HepG2 (cell line): ENCODE measurements around the gene HEXIM1. TPM values are rescaled to one million over a fixed set of nuclear protein-coding genes. Genes with fewer than 3 reads are reported as not detected.

Source experiments
- ETV6 ChIP-seq: sonication (generic); formaldehyde crosslinking; conservative IDR thresholded peaks from 2 replicates; pipeline ENCODE4 v1.4.0; 2020; ENCODE audit warnings: missing genetic modification reagents
- GFI1 ChIP-seq: sonication (generic); formaldehyde crosslinking; IDR thresholded peaks from 2 replicates; pipeline ENCODE4 v1.5.0; 2020; ENCODE audit warnings: missing genetic modification reagents, mild to moderate bottlenecking, borderline replicate concordance
- HIVEP1 ChIP-seq: sonication (generic); formaldehyde crosslinking; IDR thresholded peaks from 2 replicates; pipeline ENCODE4 v1.4.0; 2020; ENCODE audit warnings: mild to moderate bottlenecking, missing genetic modification reagents
- KLF11 ChIP-seq: IDR thresholded peaks from 2 replicates; pipeline ENCODE4 v1.6.1; 2016; ENCODE audit warnings: missing compliant biosample characterization
- PHF20 ChIP-seq: sonication (generic); formaldehyde crosslinking; IDR thresholded peaks from 2 replicates; pipeline ENCODE4 v1.5.0; 2020; ENCODE audit warnings: mild to moderate bottlenecking, missing genetic modification reagents
- SETDB1 ChIP-seq: sonication (generic); formaldehyde crosslinking; IDR thresholded peaks from 2 replicates; pipeline ENCODE4 v1.5.1; 2020; ENCODE audit warnings: missing genetic modification reagents, mild to moderate bottlenecking, borderline replicate concordance
- SIN3B ChIP-seq: fragments of 150-350 bp; IDR thresholded peaks from 2 replicates; pipeline ENCODE4 v1.6.1; 2014; ENCODE audit warnings: low read length
- SIX1 ChIP-seq: sonication (generic); formaldehyde crosslinking; IDR thresholded peaks from 2 replicates; pipeline ENCODE4 v1.4.0; 2020; ENCODE audit warnings: missing genetic modification reagents, borderline replicate concordance
- SNAPC2 ChIP-seq: sonication (generic); formaldehyde crosslinking; IDR thresholded peaks from 2 replicates; pipeline ENCODE4 v1.8.1; 2022; ENCODE audit warnings: mild to moderate bottlenecking, missing genetic modification reagents
- TP53 ChIP-seq: sonication (generic); formaldehyde crosslinking; conservative IDR thresholded peaks from 2 replicates; pipeline ENCODE4 v1.4.0; 2020; ENCODE audit warnings: missing genetic modification reagents
- WIZ ChIP-seq: sonication (generic); formaldehyde crosslinking; IDR thresholded peaks from 2 replicates; pipeline ENCODE4 v1.5.1; 2020; ENCODE audit warnings: mild to moderate bottlenecking, missing genetic modification reagents
- ZNF136 ChIP-seq: sonication (generic); formaldehyde crosslinking; IDR thresholded peaks from 2 replicates; pipeline ENCODE4 v1.8.1; 2022; ENCODE audit warnings: low read depth, mild to moderate bottlenecking, moderate library complexity, missing genetic modification reagents
- ZNF230 ChIP-seq: sonication (generic); formaldehyde crosslinking; IDR thresholded peaks from 2 replicates; pipeline ENCODE4 v1.4.0; 2020; ENCODE audit warnings: mild to moderate bottlenecking, missing genetic modification reagents
- polyA plus RNA-seq, 8 experiments: library from polyadenylated mRNA; depleted of rRNA in 3 of 8; stranded (reverse) in 7 of 8; unstranded in 1 of 8; fragments of >200 nt; fragmentation: Illumina TruSeq in 4 of 8; extraction: Trizol in 4 of 8; gene quantifications; 2 replicates each; pipeline versions ENCODE4 v1.2.1 to v1.2.3, GENCODE V29; 2011 to 2016; ENCODE audit warnings: low read depth in 4 of 8, missing spikeins in 1 of 8, mixed read lengths in 1 of 8; ENCODE audit not compliant: insufficient read depth in 1 of 8
- total RNA-seq, 5 experiments: library from RNA; depleted of rRNA; stranded (reverse); fragments of >200 nt; fragmentation: Illumina TruSeq; extraction: Trizol; gene quantifications; 2 replicates each; pipeline ENCODE4 v1.2.3, GENCODE V29; 2016; ENCODE audit warnings: low read depth in 1 of 5
- TF ChIP-seq, protein P1 (sequence below): sonication (generic); formaldehyde crosslinking; IDR thresholded peaks from 2 replicates; pipeline ENCODE4 v1.5.0; 2020; ENCODE audit warnings: mild to moderate bottlenecking, missing genetic modification reagents, borderline replicate concordance
- TF ChIP-seq, protein P2 (sequence below): sonication (generic); formaldehyde crosslinking; IDR thresholded peaks from 2 replicates; pipeline ENCODE4 v1.4.0; 2020; ENCODE audit warnings: mild to moderate bottlenecking, missing genetic modification reagents
- TF ChIP-seq, protein P3 (sequence below): sonication (generic); formaldehyde crosslinking; IDR thresholded peaks from 2 replicates; pipeline ENCODE4 v1.5.0; 2020; ENCODE audit warnings: mild to moderate bottlenecking, missing genetic modification reagents, moderate library complexity
- TF ChIP-seq, protein P4 (sequence below): sonication (generic); formaldehyde crosslinking; IDR thresholded peaks from 2 replicates; pipeline ENCODE4 v1.4.0; 2020; ENCODE audit warnings: mild to moderate bottlenecking, missing genetic modification reagents

Gene HEXIM1
- total and polyA plus RNA-seq, 2 of the 13 experiments (the other 11 are each of a cell fraction or from before 2014, with no cell fraction given), result 10.5 to 16.6 TPM

DNA sequence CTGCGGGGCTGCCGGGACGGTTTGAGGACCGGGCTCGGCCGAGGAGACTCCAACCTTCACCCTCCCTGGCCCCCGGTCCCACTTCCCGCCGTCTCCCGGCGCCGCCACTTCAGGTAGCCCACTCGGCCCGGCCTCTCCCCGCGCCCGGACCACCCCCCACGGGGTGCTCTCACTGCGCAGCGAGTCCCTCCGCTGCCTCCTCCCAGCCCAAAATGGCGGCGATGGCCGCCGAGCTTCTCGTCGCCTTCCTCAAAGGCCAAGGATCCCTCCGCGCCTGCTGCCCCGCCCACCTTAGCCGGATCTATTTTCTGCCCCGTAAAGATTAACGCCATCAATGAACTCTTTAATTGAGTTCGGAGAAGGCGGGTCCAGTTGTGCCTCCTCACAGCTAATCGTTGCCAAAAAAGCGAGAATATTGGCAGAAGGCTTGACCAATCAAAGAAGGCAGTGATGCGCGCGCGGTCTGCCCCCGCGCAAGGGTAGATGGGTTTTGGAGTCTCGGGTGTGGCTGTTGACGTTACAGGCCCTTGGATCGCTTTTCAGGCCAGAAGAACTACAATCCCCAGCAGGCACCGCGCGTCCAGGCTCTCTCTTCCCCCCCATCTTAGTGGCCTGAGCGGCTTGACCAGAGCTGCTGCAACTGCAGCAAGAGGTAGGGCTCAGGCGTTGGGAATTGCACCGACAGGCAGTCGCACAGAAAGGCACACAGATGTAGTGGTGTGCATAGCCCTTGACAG is 13.2 kb downstream of the HEXIM1 start, which contains the start of gene HEXIM2 (continued):
- TF ChIP-seq, protein P1, sequence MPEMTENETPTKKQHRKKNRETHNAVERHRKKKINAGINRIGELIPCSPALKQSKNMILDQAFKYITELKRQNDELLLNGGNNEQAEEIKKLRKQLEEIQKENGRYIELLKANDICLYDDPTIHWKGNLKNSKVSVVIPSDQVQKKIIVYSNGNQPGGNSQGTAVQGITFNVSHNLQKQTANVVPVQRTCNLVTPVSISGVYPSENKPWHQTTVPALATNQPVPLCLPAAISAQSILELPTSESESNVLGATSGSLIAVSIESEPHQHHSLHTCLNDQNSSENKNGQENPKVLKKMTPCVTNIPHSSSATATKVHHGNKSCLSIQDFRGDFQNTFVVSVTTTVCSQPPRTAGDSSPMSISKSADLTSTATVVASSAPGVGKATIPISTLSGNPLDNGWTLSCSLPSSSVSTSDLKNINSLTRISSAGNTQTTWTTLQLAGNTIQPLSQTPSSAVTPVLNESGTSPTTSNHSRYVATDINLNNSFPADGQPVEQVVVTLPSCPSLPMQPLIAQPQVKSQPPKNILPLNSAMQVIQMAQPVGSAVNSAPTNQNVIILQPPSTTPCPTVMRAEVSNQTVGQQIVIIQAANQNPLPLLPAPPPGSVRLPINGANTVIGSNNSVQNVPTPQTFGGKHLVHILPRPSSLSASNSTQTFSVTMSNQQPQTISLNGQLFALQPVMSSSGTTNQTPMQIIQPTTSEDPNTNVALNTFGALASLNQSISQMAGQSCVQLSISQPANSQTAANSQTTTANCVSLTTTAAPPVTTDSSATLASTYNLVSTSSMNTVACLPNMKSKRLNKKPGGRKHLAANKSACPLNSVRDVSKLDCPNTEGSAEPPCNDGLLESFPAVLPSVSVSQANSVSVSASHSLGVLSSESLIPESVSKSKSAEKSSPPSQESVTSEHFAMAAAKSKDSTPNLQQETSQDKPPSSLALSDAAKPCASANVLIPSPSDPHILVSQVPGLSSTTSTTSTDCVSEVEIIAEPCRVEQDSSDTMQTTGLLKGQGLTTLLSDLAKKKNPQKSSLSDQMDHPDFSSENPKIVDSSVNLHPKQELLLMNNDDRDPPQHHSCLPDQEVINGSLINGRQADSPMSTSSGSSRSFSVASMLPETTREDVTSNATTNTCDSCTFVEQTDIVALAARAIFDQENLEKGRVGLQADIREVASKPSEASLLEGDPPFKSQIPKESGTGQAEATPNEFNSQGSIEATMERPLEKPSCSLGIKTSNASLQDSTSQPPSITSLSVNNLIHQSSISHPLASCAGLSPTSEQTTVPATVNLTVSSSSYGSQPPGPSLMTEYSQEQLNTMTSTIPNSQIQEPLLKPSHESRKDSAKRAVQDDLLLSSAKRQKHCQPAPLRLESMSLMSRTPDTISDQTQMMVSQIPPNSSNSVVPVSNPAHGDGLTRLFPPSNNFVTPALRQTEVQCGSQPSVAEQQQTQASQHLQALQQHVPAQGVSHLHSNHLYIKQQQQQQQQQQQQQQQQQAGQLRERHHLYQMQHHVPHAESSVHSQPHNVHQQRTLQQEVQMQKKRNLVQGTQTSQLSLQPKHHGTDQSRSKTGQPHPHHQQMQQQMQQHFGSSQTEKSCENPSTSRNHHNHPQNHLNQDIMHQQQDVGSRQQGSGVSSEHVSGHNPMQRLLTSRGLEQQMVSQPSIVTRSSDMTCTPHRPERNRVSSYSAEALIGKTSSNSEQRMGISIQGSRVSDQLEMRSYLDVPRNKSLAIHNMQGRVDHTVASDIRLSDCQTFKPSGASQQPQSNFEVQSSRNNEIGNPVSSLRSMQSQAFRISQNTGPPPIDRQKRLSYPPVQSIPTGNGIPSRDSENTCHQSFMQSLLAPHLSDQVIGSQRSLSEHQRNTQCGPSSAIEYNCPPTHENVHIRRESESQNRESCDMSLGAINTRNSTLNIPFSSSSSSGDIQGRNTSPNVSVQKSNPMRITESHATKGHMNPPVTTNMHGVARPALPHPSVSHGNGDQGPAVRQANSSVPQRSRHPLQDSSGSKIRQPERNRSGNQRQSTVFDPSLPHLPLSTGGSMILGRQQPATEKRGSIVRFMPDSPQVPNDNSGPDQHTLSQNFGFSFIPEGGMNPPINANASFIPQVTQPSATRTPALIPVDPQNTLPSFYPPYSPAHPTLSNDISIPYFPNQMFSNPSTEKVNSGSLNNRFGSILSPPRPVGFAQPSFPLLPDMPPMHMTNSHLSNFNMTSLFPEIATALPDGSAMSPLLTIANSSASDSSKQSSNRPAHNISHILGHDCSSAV (CRISPR knock-in tag), result no peak; the same call in 1 of the 2 replicates
- TF ChIP-seq, protein P2, sequence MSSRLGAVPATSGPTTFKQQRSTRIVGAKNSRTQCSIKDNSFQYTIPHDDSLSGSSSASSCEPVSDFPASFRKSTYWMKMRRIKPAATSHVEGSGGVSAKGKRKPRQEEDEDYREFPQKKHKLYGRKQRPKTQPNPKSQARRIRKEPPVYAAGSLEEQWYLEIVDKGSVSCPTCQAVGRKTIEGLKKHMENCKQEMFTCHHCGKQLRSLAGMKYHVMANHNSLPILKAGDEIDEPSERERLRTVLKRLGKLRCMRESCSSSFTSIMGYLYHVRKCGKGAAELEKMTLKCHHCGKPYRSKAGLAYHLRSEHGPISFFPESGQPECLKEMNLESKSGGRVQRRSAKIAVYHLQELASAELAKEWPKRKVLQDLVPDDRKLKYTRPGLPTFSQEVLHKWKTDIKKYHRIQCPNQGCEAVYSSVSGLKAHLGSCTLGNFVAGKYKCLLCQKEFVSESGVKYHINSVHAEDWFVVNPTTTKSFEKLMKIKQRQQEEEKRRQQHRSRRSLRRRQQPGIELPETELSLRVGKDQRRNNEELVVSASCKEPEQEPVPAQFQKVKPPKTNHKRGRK, result 0 out of 2 replicates have a peak, but pooled peaks have one; percentile 11
- TF ChIP-seq, protein P3, sequence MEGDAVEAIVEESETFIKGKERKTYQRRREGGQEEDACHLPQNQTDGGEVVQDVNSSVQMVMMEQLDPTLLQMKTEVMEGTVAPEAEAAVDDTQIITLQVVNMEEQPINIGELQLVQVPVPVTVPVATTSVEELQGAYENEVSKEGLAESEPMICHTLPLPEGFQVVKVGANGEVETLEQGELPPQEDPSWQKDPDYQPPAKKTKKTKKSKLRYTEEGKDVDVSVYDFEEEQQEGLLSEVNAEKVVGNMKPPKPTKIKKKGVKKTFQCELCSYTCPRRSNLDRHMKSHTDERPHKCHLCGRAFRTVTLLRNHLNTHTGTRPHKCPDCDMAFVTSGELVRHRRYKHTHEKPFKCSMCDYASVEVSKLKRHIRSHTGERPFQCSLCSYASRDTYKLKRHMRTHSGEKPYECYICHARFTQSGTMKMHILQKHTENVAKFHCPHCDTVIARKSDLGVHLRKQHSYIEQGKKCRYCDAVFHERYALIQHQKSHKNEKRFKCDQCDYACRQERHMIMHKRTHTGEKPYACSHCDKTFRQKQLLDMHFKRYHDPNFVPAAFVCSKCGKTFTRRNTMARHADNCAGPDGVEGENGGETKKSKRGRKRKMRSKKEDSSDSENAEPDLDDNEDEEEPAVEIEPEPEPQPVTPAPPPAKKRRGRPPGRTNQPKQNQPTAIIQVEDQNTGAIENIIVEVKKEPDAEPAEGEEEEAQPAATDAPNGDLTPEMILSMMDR (CRISPR knock-in tag), result peak; percentile 18; the same call in 1 of the 2 replicates
- TF ChIP-seq HIVEP1 (CRISPR knock-in tag), result peak; percentile 12
- TF ChIP-seq SIX1 (CRISPR knock-in tag), result no peak; the same call in 1 of the 2 replicates
- TF ChIP-seq SIN3B, result peak; percentile 37
- peak; percentile 23; the same call in 1 of the 2 replicates for TF ChIP-seq ZNF136 (CRISPR knock-in tag)
- TF ChIP-seq ETV6, result peak; percentile 73; the same call in 1 of the 2 replicates
- peak; percentile 93 for TF ChIP-seq ZNF230
- peak; percentile 80 for TF ChIP-seq PHF20 (CRISPR knock-in tag)
- TF ChIP-seq SNAPC2 (CRISPR knock-in tag), result no peak
- TF ChIP-seq TP53 (CRISPR knock-in tag), result no peak
- TF ChIP-seq, protein P4, sequence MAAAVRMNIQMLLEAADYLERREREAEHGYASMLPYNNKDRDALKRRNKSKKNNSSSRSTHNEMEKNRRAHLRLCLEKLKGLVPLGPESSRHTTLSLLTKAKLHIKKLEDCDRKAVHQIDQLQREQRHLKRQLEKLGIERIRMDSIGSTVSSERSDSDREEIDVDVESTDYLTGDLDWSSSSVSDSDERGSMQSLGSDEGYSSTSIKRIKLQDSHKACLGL (CRISPR knock-in tag), result no peak
- no peak for TF ChIP-seq WIZ (CRISPR knock-in tag)
- TF ChIP-seq KLF11, result peak; percentile 64; the same call in 1 of the 2 replicates
- peak; percentile 74 for TF ChIP-seq GFI1
- no peak for TF ChIP-seq SETDB1 (CRISPR knock-in tag)
